ENCODE measurements around the gene SMC5. TPM values are rescaled to one million over a fixed set of nuclear protein-coding genes. Genes with fewer than 3 reads are reported as not detected.
"Not testable (repeated sequence)": the region's sequence is repeated elsewhere in the genome, so short reads cannot be mapped to it uniquely, and the experiment has no call there.

The SMC5 gene
- 10.0 TPM for total RNA-seq
- long read RNA-seq, full-length matches to known transcripts = 1 of 3 reads
- long read RNA-seq, partial matches to known transcripts = 0 of 3 reads
- long read RNA-seq, other reads (novel, unspliced or antisense) = 2 of 3 reads

DNA sequence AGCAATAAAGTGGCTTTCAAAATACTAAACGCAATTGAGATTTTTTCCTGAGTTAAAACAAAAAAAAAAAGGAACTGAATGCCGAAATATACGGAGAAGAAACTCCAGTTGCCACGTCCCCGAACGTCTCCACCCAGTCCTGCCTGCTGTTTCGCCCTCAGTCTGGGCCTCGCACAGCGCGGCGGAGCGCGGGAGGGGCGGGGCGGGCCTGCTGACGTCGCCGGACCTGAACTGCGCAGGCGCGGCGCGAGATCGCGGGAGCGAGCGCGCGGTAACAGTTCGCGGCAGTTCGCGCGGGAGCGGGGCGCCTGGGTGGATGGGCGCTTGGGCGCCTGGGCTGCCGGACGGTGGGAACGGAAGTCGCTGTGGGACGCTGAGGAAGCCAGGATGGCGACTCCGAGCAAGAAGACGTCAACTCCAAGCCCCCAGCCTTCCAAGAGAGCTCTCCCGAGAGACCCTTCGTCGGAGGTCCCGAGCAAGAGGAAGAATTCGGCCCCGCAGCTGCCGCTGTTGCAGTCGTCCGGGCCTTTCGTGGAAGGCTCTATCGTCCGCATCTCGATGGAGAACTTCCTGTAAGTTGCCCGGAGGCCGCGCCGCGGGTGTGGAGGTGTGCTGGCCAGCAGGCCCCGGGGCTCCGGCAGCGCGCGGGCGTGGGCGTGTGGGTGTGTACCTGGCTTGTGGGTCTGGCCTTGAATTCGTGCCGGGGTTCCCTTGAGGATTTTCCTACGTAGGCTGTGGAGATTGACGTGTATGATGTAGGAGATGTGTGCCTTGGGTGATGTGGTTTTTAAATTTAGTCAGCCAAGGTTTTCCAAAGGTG, at the start of gene SMC5:
Gene SMC5, plus strand, starts transcription at position 287 of the 820 bp plus-strand sequence. Its CDS starts 101 bp downstream, at position 388.
- intact Hi-C loops (cut with DNase I) = loop anchor here (5.0 kb wide), 1 partner anchor 343 kb away; no protein-coding TSS in a partner anchor

GRCh38 chr9:70217029-70217428, 41.7 kb upstream of the SMC5 start:
- DNase-seq (ENCODE audit: missing footprints) (no peak), ATAC-seq (no peak)
- intact Hi-C loops (cut with DNase I) = no loop called here

More for the DNA sequence above, at the start of gene SMC5:
- ATAC-seq (peak; percentile 98), DNase-seq (ENCODE audit: missing footprints) (peak; percentile 95)

DNA sequence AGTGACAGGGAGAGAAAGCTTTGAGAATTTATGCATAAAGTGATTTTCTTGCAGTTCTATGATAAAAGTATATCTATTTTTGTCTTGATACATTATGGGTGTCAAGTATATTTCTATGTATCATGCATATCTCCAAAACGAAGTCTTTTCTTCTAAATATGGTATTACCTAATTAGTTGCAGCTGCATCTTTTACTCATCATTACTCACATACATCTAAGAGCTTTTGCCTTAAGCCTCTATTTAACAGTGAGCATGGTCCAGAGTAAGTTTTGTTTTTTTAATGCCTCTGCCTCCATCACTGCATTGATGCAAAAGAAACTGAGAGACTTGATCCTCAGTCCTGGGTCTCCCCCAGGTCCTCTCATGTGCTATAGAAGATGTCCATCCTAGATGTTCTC, 40.0 kb upstream of the SMC5 start:
- DNase-seq (ENCODE audit: missing footprints) (no peak), ATAC-seq (no peak)
- intact Hi-C loops (cut with DNase I) = no loop called here

GRCh38 chr9:70220216-70220615, 38.6 kb upstream of the SMC5 start:
- DNase-seq (ENCODE audit: missing footprints) = no peak
- no peak for ATAC-seq
- intact Hi-C loops (cut with DNase I) = loop anchor here (10.0 kb wide), 1 partner anchor 55 kb away; no protein-coding TSS in a partner anchor

DNA sequence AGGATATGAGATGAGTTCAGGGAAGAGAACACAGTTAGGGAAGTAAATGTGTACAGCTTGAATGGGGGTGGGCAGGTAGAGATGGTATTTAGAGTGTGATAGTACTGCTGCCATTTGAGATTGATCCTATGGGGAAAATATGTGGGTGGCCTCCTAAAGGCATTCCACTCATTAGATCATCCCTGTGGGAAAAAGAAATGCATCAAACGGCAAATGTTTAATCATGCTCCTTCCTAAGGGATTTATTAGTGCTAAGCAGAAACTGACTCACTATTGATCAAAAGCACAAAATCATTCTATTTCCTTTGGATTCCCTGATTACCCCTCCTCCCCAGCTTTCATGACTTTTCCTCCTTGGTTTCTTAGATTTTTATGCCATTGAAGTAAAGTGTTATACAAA, 36.4 kb upstream of the SMC5 start:
- no peak for DNase-seq (ENCODE audit: missing footprints)
- ATAC-seq = no peak
- intact Hi-C loops (cut with DNase I) = loop anchor here (10.0 kb wide), 1 partner anchor 58 kb away; no protein-coding TSS in a partner anchor

DNA sequence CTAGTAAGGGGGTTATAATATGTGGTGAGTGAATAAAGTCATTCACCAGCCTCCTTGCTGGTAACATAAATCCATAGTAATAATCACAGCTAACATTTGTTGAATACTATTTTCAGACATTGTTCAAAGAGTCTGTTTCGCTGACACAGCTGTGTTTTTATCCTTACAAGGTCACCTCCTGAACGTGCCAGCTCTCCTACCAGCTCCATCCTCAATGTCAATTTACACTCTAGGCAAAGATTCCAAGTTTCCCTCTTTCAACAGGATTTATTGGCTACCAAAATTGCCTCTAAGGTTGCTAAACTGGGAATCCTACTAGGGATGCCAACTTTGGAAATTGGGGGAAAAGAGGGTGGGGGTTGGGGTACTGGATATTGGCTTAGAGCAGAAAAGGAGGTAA, 30.7 kb upstream of the SMC5 start:
- intact Hi-C loops (cut with DNase I) = loop anchor here (5.0 to 10.0 kb wide), 4 partner anchors 63 to 556 kb away; partner anchors contain the start of gene APBA1
- no peak for ATAC-seq
- DNase-seq (ENCODE audit: missing footprints) = no peak

- DNase-seq (ENCODE audit: missing footprints) (no peak), ATAC-seq (no peak)
- intact Hi-C loops (cut with DNase I) = loop anchor here (5.0 to 10.0 kb wide), 4 partner anchors 64 to 556 kb away; partner anchors contain the start of gene APBA1
Measured at GRCh38 chr9:70228611-70229010, 30.2 kb upstream of the SMC5 start.

GRCh38 chr9:70229026-70229425, 29.8 kb upstream of the SMC5 start:
- ATAC-seq (peak; percentile 88), DNase-seq (ENCODE audit: missing footprints) (no peak)
- intact Hi-C loops (cut with DNase I) = loop anchor here (5.0 to 10.0 kb wide), 4 partner anchors 64 to 557 kb away; partner anchors contain the start of gene APBA1

GRCh38 chr9:70229579-70229978, 29.2 kb upstream of the SMC5 start:
- ATAC-seq = peak; percentile 56

GRCh38 chr9:70232476-70232875, 26.3 kb upstream of the SMC5 start:
- ATAC-seq (no peak), DNase-seq (ENCODE audit: missing footprints) (no peak)
- intact Hi-C loops (cut with DNase I) = no loop called here

More at GRCh38 chr9:70229579-70229978, 29.2 kb upstream of the SMC5 start:
- no peak for DNase-seq (ENCODE audit: missing footprints)
- intact Hi-C loops (cut with DNase I) = loop anchor here (5.0 to 10.0 kb wide), 4 partner anchors 65 to 557 kb away; partner anchors contain the start of gene APBA1

DNA sequence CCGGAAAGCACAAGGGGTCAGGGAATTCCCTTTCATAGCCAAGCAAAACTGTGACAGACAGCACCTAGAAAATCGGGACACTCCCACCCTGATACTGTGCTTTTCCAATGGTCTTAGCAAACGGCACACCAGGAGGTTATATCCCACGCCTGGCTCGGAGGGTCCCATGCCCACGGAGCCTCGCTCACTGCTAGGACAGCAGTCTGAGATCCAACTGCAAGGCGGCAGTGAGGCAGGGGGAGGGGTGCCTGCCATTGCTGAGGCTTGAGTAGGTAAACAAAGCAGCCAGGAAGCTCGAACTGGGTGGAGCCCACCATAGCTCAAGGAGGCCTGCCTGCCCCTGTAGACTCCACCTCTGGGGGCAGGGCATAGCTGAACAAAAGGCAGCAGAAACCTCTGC, 24.6 kb upstream of the SMC5 start:
- intact Hi-C loops (cut with DNase I); ATAC-seq; DNase-seq (ENCODE audit: missing footprints): not testable (repeated sequence)

DNA sequence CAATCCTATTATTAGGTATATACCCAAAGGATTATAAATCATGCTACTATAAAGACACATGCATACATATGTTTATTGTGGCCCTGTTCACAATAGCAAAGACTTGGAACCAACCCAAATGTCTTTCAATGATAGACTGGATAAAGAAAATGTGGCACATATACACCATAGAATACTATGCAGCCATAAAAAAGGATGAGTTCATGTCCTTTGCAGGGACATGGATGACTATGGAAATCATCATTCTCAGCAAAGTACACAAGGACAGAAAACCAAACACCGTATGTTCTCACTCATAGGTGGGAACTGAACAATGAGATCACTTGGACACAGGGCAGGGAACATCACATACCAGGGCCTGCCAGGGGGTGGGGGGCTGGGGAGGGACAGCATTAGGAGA, 12.8 kb upstream of the SMC5 start:
- DNase-seq (ENCODE audit: missing footprints); intact Hi-C loops (cut with DNase I); ATAC-seq: not testable (repeated sequence)

- DNase-seq (ENCODE audit: missing footprints) (no peak), ATAC-seq (no peak)
- intact Hi-C loops (cut with DNase I) = no loop called here
Measured at GRCh38 chr9:70250221-70250620, 8.6 kb upstream of the SMC5 start.

DNA sequence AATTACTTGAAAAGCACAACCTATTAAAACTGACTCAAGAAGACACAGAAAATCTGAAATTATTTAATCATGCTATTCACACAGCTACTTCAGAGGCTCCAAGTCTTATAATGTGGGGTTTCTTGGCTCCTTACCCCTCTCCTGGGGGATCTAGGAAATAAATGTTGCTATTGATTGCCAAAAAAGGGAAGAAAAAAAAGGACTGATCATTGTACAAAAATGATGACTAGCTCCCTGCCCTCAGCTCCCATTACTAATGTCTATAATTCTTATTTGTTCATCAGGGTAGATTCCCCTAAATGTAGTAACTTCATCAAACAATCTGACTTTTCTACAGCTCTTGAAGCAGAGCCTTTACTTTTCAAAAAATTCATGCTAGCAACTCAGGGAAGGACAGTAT, 3.3 kb upstream of the SMC5 start:
- DNase-seq (ENCODE audit: missing footprints) (no peak), ATAC-seq (no peak)
- intact Hi-C loops (cut with DNase I) = loop anchor here (5.0 kb wide), 1 partner anchor 347 kb away; no protein-coding TSS in a partner anchor

DNA sequence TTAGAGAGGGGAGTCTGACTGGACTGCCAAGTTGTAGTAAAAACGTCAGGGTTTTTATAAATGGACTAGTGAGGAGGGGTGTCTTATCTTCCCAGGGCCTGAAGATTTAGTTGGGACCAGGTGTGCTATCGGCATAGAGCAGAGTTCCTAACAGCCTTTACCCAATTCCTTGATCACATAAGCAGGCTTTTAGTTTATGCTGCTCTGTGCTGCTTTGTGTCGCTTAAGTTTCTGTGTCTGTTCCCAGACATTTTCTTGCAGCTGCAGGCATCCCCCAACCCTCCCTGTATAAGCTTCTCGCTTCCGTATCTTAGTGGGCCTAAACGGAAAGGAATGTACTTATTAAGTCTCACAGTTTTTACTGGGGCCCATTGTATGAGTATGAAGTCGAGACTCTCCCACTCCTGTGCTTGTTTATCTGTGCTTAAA, 2.6 kb upstream of the SMC5 start:
- intact Hi-C loops (cut with DNase I) = loop anchor here (5.0 kb wide), 1 partner anchor 346 kb away; no protein-coding TSS in a partner anchor
- ATAC-seq (no peak), DNase-seq (ENCODE audit: missing footprints) (no peak)

DNA sequence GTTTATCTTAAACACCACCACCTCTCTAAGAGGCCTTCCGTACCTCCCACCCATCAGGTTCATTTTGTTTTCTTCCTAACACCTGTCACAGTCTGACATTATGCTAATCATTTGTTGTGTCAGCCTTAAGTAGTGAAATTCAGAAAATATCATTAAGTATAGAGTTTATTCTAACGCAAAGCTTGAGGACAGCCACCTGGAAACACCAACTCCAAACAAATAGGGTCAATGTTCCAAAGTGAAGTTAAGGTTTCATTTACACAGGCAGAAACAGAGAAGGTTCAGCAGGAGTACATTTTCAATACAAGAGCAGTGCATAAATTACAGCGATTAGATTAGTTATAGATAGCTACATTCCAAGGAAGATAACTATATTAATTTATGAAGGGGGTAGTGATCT, 1.3 kb upstream of the SMC5 start:
- intact Hi-C loops (cut with DNase I) = loop anchor here (5.0 kb wide), 1 partner anchor 345 kb away; no protein-coding TSS in a partner anchor
- ATAC-seq (no peak), DNase-seq (ENCODE audit: missing footprints) (no peak)

DNA sequence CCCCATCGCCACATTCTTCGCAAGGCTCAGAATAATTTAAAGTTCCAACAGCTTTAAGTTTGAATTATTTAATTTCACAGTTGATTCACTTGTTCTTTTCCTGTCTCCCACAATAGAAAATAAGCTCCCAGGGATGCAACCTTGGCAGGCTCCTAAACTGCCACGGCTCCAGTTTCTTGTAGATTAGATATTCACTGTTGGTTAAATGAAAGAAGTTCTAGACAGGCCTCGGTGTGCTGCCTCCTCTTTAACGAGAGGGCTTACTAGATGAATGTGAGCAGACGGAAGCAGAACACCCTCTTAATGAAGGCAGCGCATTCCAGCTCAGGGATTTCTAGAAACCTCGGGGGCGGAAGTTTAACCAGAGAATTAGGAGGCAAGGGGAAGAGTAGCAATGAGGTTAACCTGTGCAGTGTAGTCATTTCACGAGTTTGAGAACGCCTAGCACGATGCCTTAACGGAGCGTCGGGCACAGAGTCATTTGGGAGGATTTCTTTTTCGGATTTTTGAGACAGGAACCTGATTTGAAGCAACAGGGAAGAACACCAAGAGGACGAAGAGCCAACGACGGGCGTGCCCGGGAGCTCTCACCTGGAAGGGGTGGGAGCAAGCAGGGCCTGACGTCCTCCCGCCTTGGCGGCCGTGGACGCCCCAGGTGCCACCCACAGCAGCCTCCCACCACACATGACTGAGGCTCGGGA, 637 bp upstream of the SMC5 start:
- DNase-seq (ENCODE audit: missing footprints) (no peak), ATAC-seq (peak; percentile 60)
- intact Hi-C loops (cut with DNase I) = loop anchor here (5.0 kb wide), 1 partner anchor 344 kb away; no protein-coding TSS in a partner anchor

- intact Hi-C loops (cut with DNase I) = loop anchor here (5.0 kb wide), 1 partner anchor 343 kb away; no protein-coding TSS in a partner anchor
- no peak for DNase-seq (ENCODE audit: missing footprints)
- no peak for ATAC-seq
Measured at GRCh38 chr9:70259512-70259802, 679 bp downstream of the SMC5 start.

DNA sequence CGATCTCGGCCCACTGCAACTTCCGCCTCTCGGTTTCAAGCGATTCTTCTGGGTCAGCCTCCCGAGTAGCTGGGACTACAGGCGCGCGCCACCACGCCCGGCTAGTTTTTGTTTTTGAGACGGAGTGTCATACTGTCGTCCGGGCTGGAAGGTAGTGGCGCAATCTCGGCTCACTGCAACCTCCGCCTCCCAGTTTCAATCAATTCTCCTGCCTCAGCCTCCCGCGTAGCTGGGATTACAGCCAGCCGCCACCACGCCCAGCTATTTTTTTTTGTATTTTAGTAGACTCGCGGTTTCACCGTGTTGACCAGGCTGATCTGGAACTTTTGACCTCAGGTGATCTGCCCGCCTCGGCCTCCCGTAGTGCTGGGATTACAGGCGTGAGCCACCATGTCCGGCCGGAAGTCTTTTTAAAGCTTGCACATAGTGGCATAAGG, 1.2 kb downstream of the SMC5 start:
- DNase-seq (ENCODE audit: missing footprints) = no peak
- no peak for ATAC-seq
- intact Hi-C loops (cut with DNase I) = no loop called here
